HepG2 (cell line): ENCODE data around the gene PTPRCAP. TPM values are rescaled to one million over a fixed set of nuclear protein-coding genes. Genes with fewer than 3 reads are reported as not detected.

Experiments
- CENPBD1 ChIP-seq: sonication (generic); formaldehyde crosslinking; IDR thresholded peaks from 2 replicates; pipeline ENCODE4 v1.8.0; 2022; ENCODE audit warnings: missing genetic modification reagents, low read depth, mild to moderate bottlenecking, borderline replicate concordance
- ETS1 ChIP-seq: sonication (generic); formaldehyde crosslinking; IDR thresholded peaks from 2 replicates; pipeline ENCODE4 v1.4.0; 2020; ENCODE audit warnings: missing genetic modification reagents
- JDP2 ChIP-seq: sonication (generic); formaldehyde crosslinking; IDR thresholded peaks from 2 replicates; pipeline ENCODE4 v1.8.1; 2022; ENCODE audit warnings: missing genetic modification reagents, borderline replicate concordance
- MATR3 ChIP-seq: sonication (generic); formaldehyde crosslinking; IDR thresholded peaks from 2 replicates; pipeline ENCODE4 v1.4.0; 2020; ENCODE audit warnings: missing genetic modification reagents
- NFIB ChIP-seq: sonication (generic); formaldehyde crosslinking; IDR thresholded peaks from 2 replicates; pipeline ENCODE4 v1.9.0; 2021; ENCODE audit warnings: missing genetic modification reagents, mild to moderate bottlenecking, borderline replicate concordance
- NR0B2 ChIP-seq: sonication (generic); formaldehyde crosslinking; IDR thresholded peaks from 2 replicates; pipeline ENCODE4 v1.4.0; 2020; ENCODE audit warnings: mild to moderate bottlenecking, missing genetic modification reagents
- NR2C2 ChIP-seq: sonication (generic); formaldehyde crosslinking; IDR thresholded peaks from 2 replicates; pipeline ENCODE4 v1.4.0; 2020; ENCODE audit warnings: missing genetic modification reagents, mild to moderate bottlenecking, moderate library complexity, borderline replicate concordance
- SALL1 ChIP-seq: sonication (generic); formaldehyde crosslinking; IDR thresholded peaks from 2 replicates; pipeline ENCODE4 v1.8.0; 2022; ENCODE audit warnings: mild to moderate bottlenecking, missing genetic modification reagents
- SMC3 ChIP-seq: IDR thresholded peaks from 2 replicates; pipeline ENCODE4 v1.6.1; 2011; ENCODE audit warnings: low read length, improper control_type of control experiment
- ZBTB40 ChIP-seq, 2 experiments: fragments of 450-650 bp in 1 of 2; sonication (generic) in 1 of 2; formaldehyde crosslinking in 1 of 2; IDR thresholded peaks; 2 replicates each; pipeline versions ENCODE4 v1.6.1 to v1.8.0; 2016 to 2022; ENCODE audit warnings: antibody characterized with exemption in 1 of 2, mild to moderate bottlenecking in 1 of 2, missing genetic modification reagents in 1 of 2
- ZFP1 ChIP-seq: IDR thresholded peaks from 2 replicates; pipeline ENCODE4 v1.6.1; 2016
- ZNF234 ChIP-seq: sonication (generic); formaldehyde crosslinking; conservative IDR thresholded peaks from 2 replicates; pipeline ENCODE4 v1.5.1; 2020; ENCODE audit warnings: mild to moderate bottlenecking, missing genetic modification reagents
- ZNF333 ChIP-seq: sonication (generic); formaldehyde crosslinking; IDR thresholded peaks from 2 replicates; pipeline ENCODE4 v1.4.0; 2020; ENCODE audit warnings: mild to moderate bottlenecking, missing genetic modification reagents, borderline replicate concordance
- ZNF616 ChIP-seq: sonication (generic); formaldehyde crosslinking; IDR thresholded peaks from 2 replicates; pipeline ENCODE4 v1.5.0; 2020; ENCODE audit warnings: low read depth, mild to moderate bottlenecking, missing genetic modification reagents
- ZNF704 ChIP-seq: sonication (generic); formaldehyde crosslinking; IDR thresholded peaks from 2 replicates; pipeline ENCODE4 v1.8.1; 2023; ENCODE audit warnings: mild to moderate bottlenecking, inconsistent platforms, moderate library complexity, missing genetic modification reagents, borderline replicate concordance
- ZNF766 ChIP-seq: sonication (generic); formaldehyde crosslinking; IDR thresholded peaks from 2 replicates; pipeline ENCODE4 v1.5.0; 2020; ENCODE audit warnings: missing genetic modification reagents, borderline replicate concordance
- ZNF792 ChIP-seq: IDR thresholded peaks from 2 replicates; pipeline ENCODE4 v1.6.1; 2016
- polyA plus RNA-seq, 8 experiments: library from polyadenylated mRNA; depleted of rRNA in 3 of 8; stranded (reverse) in 7 of 8; unstranded in 1 of 8; fragments of >200 nt; fragmentation: Illumina TruSeq in 4 of 8; extraction: Trizol in 4 of 8; gene quantifications; 2 replicates each; pipeline versions ENCODE4 v1.2.1 to v1.2.3, GENCODE V29; 2011 to 2016; ENCODE audit warnings: low read depth in 4 of 8, missing spikeins in 1 of 8, mixed read lengths in 1 of 8; ENCODE audit not compliant: insufficient read depth in 1 of 8
- total RNA-seq, 5 experiments: library from RNA; depleted of rRNA; stranded (reverse); fragments of >200 nt; fragmentation: Illumina TruSeq; extraction: Trizol; gene quantifications; 2 replicates each; pipeline ENCODE4 v1.2.3, GENCODE V29; 2016; ENCODE audit warnings: low read depth in 1 of 5

Gene PTPRCAP
- total and polyA plus RNA-seq, 2 of the 13 experiments (the other 11 are each of a cell fraction or from before 2014, with no cell fraction given), result 0.60 to 0.70 TPM

GRCh38 chr11:67468759-67469507 lies 31.5 kb upstream of the PTPRCAP start, which contains the start of gene TMEM134 (continued):
- TF ChIP-seq ZBTB40 (IDR thresholded peaks at IDR 0.05) (no peak), ZBTB40 (CRISPR knock-in tag; IDR thresholded peaks at IDR 0.05) (no peak), ZNF766 (CRISPR knock-in tag) (no peak; the same call in 1 of the 2 replicates), CENPBD1 (CRISPR knock-in tag) (no peak), ZFP1 (CRISPR knock-in tag) (no peak), ZNF234 (no peak), SMC3 (no peak), NR0B2 (CRISPR knock-in tag) (no peak), ZNF792 (CRISPR knock-in tag) (peak; percentile 66; the same call in 1 of the 2 replicates), MATR3 (CRISPR knock-in tag) (no peak), ETS1 (CRISPR knock-in tag) (no peak), NFIB (no peak), ZNF616 (peak; percentile 62), JDP2 (CRISPR knock-in tag) (no peak), SALL1 (CRISPR knock-in tag) (peak; percentile 71; the same call in 1 of the 2 replicates), ZNF704 (CRISPR knock-in tag) (no peak), ZNF333 (CRISPR knock-in tag) (no peak), NR2C2 (CRISPR knock-in tag) (peak; percentile 29; the same call in 1 of the 2 replicates)
